Measurements from ENCODE around the gene ATAT1. TPM values are rescaled to one million over a fixed set of nuclear protein-coding genes. Genes with fewer than 3 reads are reported as not detected.
"Not testable (repeated sequence)": the region's sequence is repeated elsewhere in the genome, so short reads cannot be mapped to it uniquely, and the experiment has no call there.

ATAT1 gene
- total RNA-seq, 1 experiment from 2014 or later, result 6.4 TPM

- TF ChIP-seq, protein P1, sequence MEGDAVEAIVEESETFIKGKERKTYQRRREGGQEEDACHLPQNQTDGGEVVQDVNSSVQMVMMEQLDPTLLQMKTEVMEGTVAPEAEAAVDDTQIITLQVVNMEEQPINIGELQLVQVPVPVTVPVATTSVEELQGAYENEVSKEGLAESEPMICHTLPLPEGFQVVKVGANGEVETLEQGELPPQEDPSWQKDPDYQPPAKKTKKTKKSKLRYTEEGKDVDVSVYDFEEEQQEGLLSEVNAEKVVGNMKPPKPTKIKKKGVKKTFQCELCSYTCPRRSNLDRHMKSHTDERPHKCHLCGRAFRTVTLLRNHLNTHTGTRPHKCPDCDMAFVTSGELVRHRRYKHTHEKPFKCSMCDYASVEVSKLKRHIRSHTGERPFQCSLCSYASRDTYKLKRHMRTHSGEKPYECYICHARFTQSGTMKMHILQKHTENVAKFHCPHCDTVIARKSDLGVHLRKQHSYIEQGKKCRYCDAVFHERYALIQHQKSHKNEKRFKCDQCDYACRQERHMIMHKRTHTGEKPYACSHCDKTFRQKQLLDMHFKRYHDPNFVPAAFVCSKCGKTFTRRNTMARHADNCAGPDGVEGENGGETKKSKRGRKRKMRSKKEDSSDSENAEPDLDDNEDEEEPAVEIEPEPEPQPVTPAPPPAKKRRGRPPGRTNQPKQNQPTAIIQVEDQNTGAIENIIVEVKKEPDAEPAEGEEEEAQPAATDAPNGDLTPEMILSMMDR (IDR thresholded peaks at IDR 0.05; ENCODE audit: unreplicated experiment), result no peak
- intact Hi-C loops (cut with micrococcal nuclease), result no loop called here
- Mint-ChIP-seq H3K4me3 (ENCODE audit: unreplicated experiment) (no peak overlapping the region), H3K9me3 (ENCODE audit: unreplicated experiment) (no peaks in the 10 kb centered on the region), H3K27me3 (ENCODE audit: insufficient read depth, unreplicated experiment) (no peaks in the 10 kb centered on the region), H3K36me3 (ENCODE audit: insufficient read depth, unreplicated experiment) (peaks cover 84% of the 10 kb centered on the region), H3K4me1 (ENCODE audit: insufficient read depth, unreplicated experiment) (no peaks in the 10 kb centered on the region), H3K27ac (ENCODE audit: low read depth, unreplicated experiment) (no peak overlapping the region)
- ChIA-PET POLR2A (interaction anchor here (0.6 to 1.4 kb wide), 5 partner anchors 11 to 240 kb away, joined by 3 to 4 read pairs (median 3); partner anchors contain the start of gene MDC1), CTCF (interaction anchor here (0.6 to 1.8 kb wide), 4 partner anchors 24 to 67 kb away, joined by 3 to 7 read pairs (median 4); no protein-coding TSS in a partner anchor)
- TSS peak; percentile 69 for BruUV-seq (replicated peaks)
- DNase-seq (ENCODE audit: unreplicated experiment), result no peak
These were observed 38.5 kb downstream of the ATAT1 start for GRCh38 chr6:30664994-30665767.

DNA sequence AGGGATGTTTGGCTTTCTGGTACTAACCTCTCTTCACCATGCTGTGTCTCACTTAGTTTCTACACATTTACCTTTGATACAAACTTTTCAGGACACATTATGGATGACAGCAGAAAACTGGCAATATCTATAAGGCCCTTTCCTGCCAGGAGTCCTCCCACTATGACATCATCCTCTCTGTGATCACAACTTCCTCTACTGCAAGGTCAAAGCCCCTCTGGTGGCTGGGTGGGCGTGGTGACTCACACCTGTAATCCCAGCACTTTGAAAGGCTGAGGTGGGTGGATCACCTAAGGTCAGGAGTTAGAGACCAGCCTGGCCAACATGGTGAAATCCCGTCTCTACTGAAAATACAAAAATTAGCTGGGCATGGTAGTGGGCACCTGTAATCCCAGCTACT lies 39.6 kb downstream of the ATAT1 start:
- peaks cover 81% of the 10 kb centered on the region for H3K36me3 Mint-ChIP-seq (ENCODE audit: insufficient read depth, unreplicated experiment)
- intact Hi-C loops (cut with micrococcal nuclease); DNase-seq (ENCODE audit: unreplicated experiment); BruUV-seq (replicated peaks); H3K4me3 Mint-ChIP-seq (ENCODE audit: unreplicated experiment); H3K4me1 Mint-ChIP-seq (ENCODE audit: insufficient read depth, unreplicated experiment); H3K9me3 Mint-ChIP-seq (ENCODE audit: unreplicated experiment); H3K27ac Mint-ChIP-seq (ENCODE audit: low read depth, unreplicated experiment); H3K27me3 Mint-ChIP-seq (ENCODE audit: insufficient read depth, unreplicated experiment): not testable (repeated sequence)
- ChIA-PET CTCF (interaction anchor here (1.4 to 1.8 kb wide), 2 partner anchors 56 to 64 kb away, joined by 6 to 7 read pairs; no protein-coding TSS in a partner anchor), POLR2A (interaction anchor here (0.8 to 1.2 kb wide), 2 partner anchors 14 to 51 kb away, joined by 3 read pairs; partner anchors contain the start of gene MDC1)

- no peak for DNase-seq (ENCODE audit: unreplicated experiment)
- Mint-ChIP-seq H3K27ac (ENCODE audit: low read depth, unreplicated experiment) (peak overlapping the region; percentile 52), H3K4me3 (ENCODE audit: unreplicated experiment) (peak overlapping the region; percentile 83), H3K4me1 (ENCODE audit: insufficient read depth, unreplicated experiment) (peaks cover 12% of the 10 kb centered on the region), H3K36me3 (ENCODE audit: insufficient read depth, unreplicated experiment) (peaks cover 44% of the 10 kb centered on the region), H3K27me3 (ENCODE audit: insufficient read depth, unreplicated experiment) (no peaks in the 10 kb centered on the region), H3K9me3 (ENCODE audit: unreplicated experiment) (no peaks in the 10 kb centered on the region)
- intact Hi-C loops (cut with micrococcal nuclease), result no loop called here
- ChIA-PET POLR2A (interaction anchor here (1.0 to 9.1 kb wide), 7 partner anchors 12 to 56 kb away, joined by 3 to 208 read pairs (median 9); partner anchors contain the start of genes MDC1, MRPS18B, PPP1R10 and TUBB), CTCF (interaction anchor here (0.6 to 17.5 kb wide), 5 partner anchors 56 to 243 kb away, joined by 3 to 537 read pairs (median 5); partner anchors contain the start of genes MDC1, TUBB and VARS2)
- BruUV-seq (replicated peaks), result TSS peak; percentile 1
- TF ChIP-seq, protein P1 (IDR thresholded peaks at IDR 0.05; ENCODE audit: unreplicated experiment), result no peak
These were observed 44.3 kb downstream of the ATAT1 start for GRCh38 chr6:30670760-30671527.

DNA sequence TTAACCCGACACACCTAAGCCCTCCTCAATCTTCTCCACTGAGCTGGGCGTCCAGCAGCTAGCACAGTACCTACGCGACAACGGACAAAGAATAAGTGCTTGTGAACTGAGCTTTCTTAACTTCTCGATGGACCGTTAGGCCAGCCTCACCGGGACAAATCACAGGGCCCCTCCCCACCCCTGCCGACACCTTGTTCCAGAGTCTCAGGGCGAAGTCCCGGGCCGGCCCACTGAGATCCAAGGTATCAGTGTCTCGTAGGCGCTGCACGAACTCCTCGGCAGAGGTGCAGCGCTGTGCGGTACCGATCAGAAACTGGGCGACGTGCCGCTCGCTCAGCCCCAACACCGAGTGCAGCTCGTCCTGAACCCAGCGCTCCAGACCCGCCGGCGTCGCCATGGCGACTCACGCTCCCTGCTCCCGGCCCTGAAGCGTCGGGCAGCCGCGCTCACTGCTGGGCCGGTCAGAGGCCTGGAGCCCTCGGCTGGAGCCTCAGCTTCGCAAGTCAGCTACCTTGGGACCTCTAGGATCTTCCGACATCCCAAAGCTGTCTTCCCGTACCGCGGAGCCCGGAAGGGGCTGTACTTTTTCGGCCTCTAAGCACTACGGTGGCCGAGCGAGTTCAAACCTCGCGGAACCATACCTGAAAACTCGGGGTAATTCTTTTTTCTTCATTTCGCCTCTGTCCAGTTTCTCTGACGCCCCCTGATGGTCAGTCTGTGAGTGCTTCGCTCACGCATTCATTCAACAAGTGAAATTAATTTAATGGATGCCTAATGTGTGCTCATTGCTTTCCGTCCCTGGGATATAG lies 46.0 kb downstream of the ATAT1 start, which contains the start of gene DHX16:
Gene DHX16 (minus strand): TSS at position 562 of the 809 bp plus-strand sequence. CDS start 165 bp downstream, at position 397.
- TF ChIP-seq, protein P1 (IDR thresholded peaks at IDR 0.05; ENCODE audit: unreplicated experiment), result peak; percentile 71
- POLR2A ChIA-PET, result interaction anchor here (0.6 to 9.1 kb wide), 28 partner anchors 9 to 442 kb away, joined by 3 to 208 read pairs (median 4); partner anchors contain the start of genes ABCF1, FLOT1, MDC1 and MRPS18B
- intact Hi-C loops (cut with micrococcal nuclease), result loop anchor here (2.0 kb wide), 1 partner anchor 56 kb away; the partner anchor contains the start of genes MRPS18B and PPP1R10
- H3K27ac Mint-ChIP-seq (ENCODE audit: low read depth, unreplicated experiment), result peak within 1 kb of the TSS; percentile 52
- no peaks in the 10 kb centered on the region for H3K27me3 Mint-ChIP-seq (ENCODE audit: insufficient read depth, unreplicated experiment)
- peaks cover 44% of the 10 kb centered on the region for H3K36me3 Mint-ChIP-seq (ENCODE audit: insufficient read depth, unreplicated experiment)
- peak; percentile 99 for DNase-seq (ENCODE audit: unreplicated experiment)
- TSS peak; percentile 39 for BruUV-seq (replicated peaks)
- peak within 1 kb of the TSS; percentile 83 for H3K4me3 Mint-ChIP-seq (ENCODE audit: unreplicated experiment)
- CTCF ChIA-PET, result interaction anchor here (0.6 to 17.5 kb wide), 12 partner anchors 9 to 415 kb away, joined by 3 to 537 read pairs (median 4); partner anchors contain the start of genes MDC1 and TUBB
- H3K4me1 Mint-ChIP-seq (ENCODE audit: insufficient read depth, unreplicated experiment), result peaks cover 12% of the 10 kb centered on the region
- H3K9me3 Mint-ChIP-seq (ENCODE audit: unreplicated experiment), result no peaks in the 10 kb centered on the region

All from MCF 10A (cell line).